SK-N-SH treated with all-trans-retinoic acid at 6 μM for 48 hours (cell line): ENCODE results near the gene RCBTB1.
"Not testable (repeated sequence)": the region's sequence is repeated elsewhere in the genome, so short reads cannot be mapped to it uniquely, and the experiment has no call there.

ENCODE experiments used
- ATAC-seq: fragments of 200-7000 bp; cut with Tn5 transposase; 3 replicates; pipeline ENCODE4 v1.9.1; 2020; ENCODE audit warnings: mild to moderate bottlenecking, moderate library complexity
- ARNTL ChIP-seq: fragments of 450-650 bp; formaldehyde crosslinking; IDR thresholded peaks from 2 replicates; pipeline ENCODE4 v1.5.0; 2020; ENCODE audit warnings: low read depth, mild to moderate bottlenecking, moderate library complexity, borderline replicate concordance
- BACH2 ChIP-seq: fragments of 250-450 bp; sonication (Bioruptor Pico); IDR thresholded peaks from 2 replicates; pipeline ENCODE4 v1.9.0; 2021; ENCODE audit warnings: mild to moderate bottlenecking, borderline replicate concordance
- CREB5 ChIP-seq: fragments of 250-450 bp; sonication (Bioruptor Pico); IDR thresholded peaks from 2 replicates; pipeline ENCODE4 v1.5.1; 2020; ENCODE audit warnings: low read depth, mild to moderate bottlenecking, moderate library complexity
- CSDC2 ChIP-seq: fragments of 250-450 bp; sonication (Bioruptor Pico); IDR thresholded peaks from 2 replicates; pipeline ENCODE4 v1.5.0; 2020; ENCODE audit warnings: mild to moderate bottlenecking, moderate library complexity
- CSRNP3 ChIP-seq: fragments of 250-450 bp; sonication (Bioruptor Pico); IDR thresholded peaks from 2 replicates; pipeline ENCODE4 v1.5.1; 2021; ENCODE audit warnings: mild to moderate bottlenecking, moderate library complexity
- ESRRG ChIP-seq: fragments of 250-450 bp; sonication (Bioruptor Pico); IDR thresholded peaks from 2 replicates; pipeline ENCODE4 v1.6.1; 2021; ENCODE audit warnings: mild to moderate bottlenecking
- GLIS3 ChIP-seq: fragments of 250-450 bp; sonication (Bioruptor Pico); IDR thresholded peaks from 2 replicates; pipeline ENCODE4 v1.5.0; 2020; ENCODE audit warnings: mild to moderate bottlenecking, moderate library complexity
- ISL1 ChIP-seq: fragments of 250-450 bp; sonication (Bioruptor Pico); IDR thresholded peaks from 2 replicates; pipeline ENCODE4 v2.1.2; 2022; ENCODE audit warnings: mild to moderate bottlenecking, moderate library complexity
- OSR1 ChIP-seq: fragments of 250-450 bp; sonication (Bioruptor Pico); IDR thresholded peaks from 2 replicates; pipeline ENCODE4 v1.8.0; 2022; ENCODE audit warnings: moderate library complexity, mild to moderate bottlenecking, inconsistent platforms
- PATZ1 ChIP-seq: fragments of 250-450 bp; sonication (Bioruptor Pico); IDR thresholded peaks from 2 replicates; pipeline ENCODE4 v1.8.0; 2020; ENCODE audit warnings: mild to moderate bottlenecking, moderate library complexity, borderline replicate concordance
- POU6F1 ChIP-seq: fragments of 250-450 bp; sonication (Bioruptor Pico); IDR thresholded peaks from 2 replicates; pipeline ENCODE4 v1.8.0; 2021; ENCODE audit warnings: low read depth, mild to moderate bottlenecking, moderate library complexity, borderline replicate concordance
- PPARA ChIP-seq: fragments of 250-450 bp; sonication (Bioruptor Pico); IDR thresholded peaks from 2 replicates; pipeline ENCODE4 v1.5.0; 2020; ENCODE audit warnings: mild to moderate bottlenecking, borderline replicate concordance
- RARB ChIP-seq: fragments of 250-450 bp; sonication (Bioruptor Pico); IDR thresholded peaks from 2 replicates; pipeline ENCODE4 v1.8.0; 2021; ENCODE audit warnings: mild to moderate bottlenecking, moderate library complexity
- SNAI2 ChIP-seq: fragments of 250-450 bp; sonication (Bioruptor Pico); IDR thresholded peaks from 2 replicates; pipeline ENCODE4 v1.5.0; 2020; ENCODE audit warnings: mild to moderate bottlenecking, moderate library complexity
- TSHZ2 ChIP-seq: fragments of 250-450 bp; sonication (Bioruptor Pico); IDR thresholded peaks from 2 replicates; pipeline ENCODE4 v1.5.0; 2020; ENCODE audit warnings: mild to moderate bottlenecking, moderate library complexity
- ZC3H10 ChIP-seq: fragments of 250-450 bp; sonication (Bioruptor Pico); IDR thresholded peaks from 2 replicates; pipeline ENCODE4 v1.5.1; 2021; ENCODE audit warnings: mild to moderate bottlenecking, moderate library complexity
- ZFP30 ChIP-seq: fragments of 450-650 bp; formaldehyde crosslinking; IDR thresholded peaks from 2 replicates; pipeline ENCODE4 v1.5.0; 2022; ENCODE audit warnings: mild to moderate bottlenecking, moderate library complexity
- ZNF565 ChIP-seq: fragments of 450-650 bp; formaldehyde crosslinking; conservative IDR thresholded peaks from 2 replicates; pipeline ENCODE4 v1.5.0; 2020; ENCODE audit warnings: low read depth, mild to moderate bottlenecking, moderate library complexity
- ZNF70 ChIP-seq: fragments of 450-650 bp; formaldehyde crosslinking; IDR thresholded peaks from 2 replicates; pipeline ENCODE4 v1.5.0; 2020; ENCODE audit warnings: mild to moderate bottlenecking, moderate library complexity

RCBTB1 gene

GRCh38 chr13:49604570-49604969, 19.2 kb upstream of the RCBTB1 start (continued):
- TF ChIP-seq PPARA (CRISPR knock-in tag): no peak
- no peak for TF ChIP-seq TSHZ2

- not testable (repeated sequence) for ATAC-seq
Observed at GRCh38 chr13:49602615-49603014, 17.3 kb upstream of the RCBTB1 start.

GRCh38 chr13:49602005-49602404, 16.6 kb upstream of the RCBTB1 start:
- TF ChIP-seq RARB (CRISPR knock-in tag): no peak
- no peak for TF ChIP-seq GLIS3 (CRISPR knock-in tag)
- no peak for TF ChIP-seq PATZ1 (CRISPR knock-in tag)
- TF ChIP-seq CREB5: no peak
- no peak for TF ChIP-seq BACH2 (CRISPR knock-in tag)
- no peak for TF ChIP-seq ZNF565
- no peak for TF ChIP-seq CSDC2 (CRISPR knock-in tag)
- TF ChIP-seq ZC3H10 (CRISPR knock-in tag): no peak
- TF ChIP-seq TSHZ2: no peak
- no peak for TF ChIP-seq ZNF70
- TF ChIP-seq PPARA (CRISPR knock-in tag): no peak
- TF ChIP-seq ARNTL (CRISPR knock-in tag): no peak
- no peak for TF ChIP-seq ISL1 (CRISPR knock-in tag)
- no peak for TF ChIP-seq CSRNP3 (CRISPR knock-in tag)
- TF ChIP-seq OSR1 (CRISPR knock-in tag): no peak
- no peak for ATAC-seq

- no peak for ATAC-seq
- TF ChIP-seq ESRRG (CRISPR knock-in tag): no peak
- no peak for TF ChIP-seq SNAI2
- TF ChIP-seq TSHZ2: no peak
- no peak for TF ChIP-seq PPARA (CRISPR knock-in tag)
- TF ChIP-seq CREB5: no peak
- TF ChIP-seq ZFP30 (CRISPR knock-in tag): no peak
- no peak for TF ChIP-seq RARB (CRISPR knock-in tag)
- no peak for TF ChIP-seq POU6F1 (CRISPR knock-in tag)
- TF ChIP-seq ISL1 (CRISPR knock-in tag): no peak
Observed at GRCh38 chr13:49597043-49597641, 11.8 kb upstream of the RCBTB1 start.
